ENCODE measurements around the gene S1PR4. TPM values are rescaled to one million over a fixed set of nuclear protein-coding genes. Genes with fewer than 3 reads are reported as not detected.
A peak's percentile ranks its signal among the peaks of the same experiment; 100 is the strongest.

Gene S1PR4
- total RNA-seq, 1 donor from 2014 or later, result not detected

DNA sequence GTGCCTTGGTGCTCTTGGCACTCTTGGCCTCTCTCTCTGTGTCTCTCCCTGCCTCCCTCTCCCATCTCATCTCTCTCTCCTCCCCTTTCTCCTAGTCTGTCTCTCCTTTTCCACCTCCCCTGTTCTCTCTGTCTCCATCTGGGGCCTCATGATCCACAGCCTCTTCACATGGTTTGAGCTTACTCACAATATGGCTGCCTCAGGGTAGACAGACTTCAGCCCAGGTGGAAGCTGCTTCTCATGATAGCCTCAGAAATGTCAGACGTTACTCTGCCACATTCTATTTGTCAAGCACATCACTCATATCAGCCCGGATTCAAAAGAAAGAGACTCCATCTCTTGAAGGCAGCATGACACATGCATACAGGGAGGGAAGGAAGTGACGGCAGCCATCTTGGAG is 18.4 kb upstream of the S1PR4 start:
- Mint-ChIP-seq H3K9me3 (peaks cover 4% of the 10 kb centered on the region), H3K36me3 (no peaks in the 10 kb centered on the region), H3K27ac (no peak overlapping the region), H3K4me3 (no peak overlapping the region), H3K4me1 (peaks cover 5% of the 10 kb centered on the region), H3K27me3 (ENCODE audit: low read depth) (peaks cover 17% of the 10 kb centered on the region)
- no peak for DNase-seq (ENCODE audit: low spot score in 2 of 2, unreplicated experiment in 2 of 2)
- TF ChIP-seq CTCF (IDR thresholded peaks at IDR 0.05; ENCODE audit: unreplicated experiment), result no peak

DNA sequence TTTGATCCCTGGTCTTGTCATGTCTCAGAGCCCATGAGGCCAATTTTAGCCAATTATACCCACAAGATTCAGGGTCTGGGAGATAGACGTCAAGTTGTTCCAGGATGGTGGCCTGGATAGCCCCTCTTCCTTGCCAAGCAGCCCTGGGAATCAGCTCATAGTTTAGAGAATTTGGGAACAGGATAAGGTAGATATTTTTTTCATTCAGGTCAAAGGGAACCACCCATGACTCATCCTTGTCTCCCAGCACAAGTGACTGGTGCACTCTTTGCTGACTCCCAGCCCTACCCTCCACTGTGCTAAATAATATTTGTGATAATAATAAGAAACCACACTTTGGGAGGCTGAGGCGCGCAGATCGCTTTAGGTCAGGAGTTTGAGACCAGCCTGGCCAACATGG is 17.1 kb upstream of the S1PR4 start:
- H3K4me3 Mint-ChIP-seq, result no peak overlapping the region
- no peak overlapping the region for H3K27ac Mint-ChIP-seq

DNA sequence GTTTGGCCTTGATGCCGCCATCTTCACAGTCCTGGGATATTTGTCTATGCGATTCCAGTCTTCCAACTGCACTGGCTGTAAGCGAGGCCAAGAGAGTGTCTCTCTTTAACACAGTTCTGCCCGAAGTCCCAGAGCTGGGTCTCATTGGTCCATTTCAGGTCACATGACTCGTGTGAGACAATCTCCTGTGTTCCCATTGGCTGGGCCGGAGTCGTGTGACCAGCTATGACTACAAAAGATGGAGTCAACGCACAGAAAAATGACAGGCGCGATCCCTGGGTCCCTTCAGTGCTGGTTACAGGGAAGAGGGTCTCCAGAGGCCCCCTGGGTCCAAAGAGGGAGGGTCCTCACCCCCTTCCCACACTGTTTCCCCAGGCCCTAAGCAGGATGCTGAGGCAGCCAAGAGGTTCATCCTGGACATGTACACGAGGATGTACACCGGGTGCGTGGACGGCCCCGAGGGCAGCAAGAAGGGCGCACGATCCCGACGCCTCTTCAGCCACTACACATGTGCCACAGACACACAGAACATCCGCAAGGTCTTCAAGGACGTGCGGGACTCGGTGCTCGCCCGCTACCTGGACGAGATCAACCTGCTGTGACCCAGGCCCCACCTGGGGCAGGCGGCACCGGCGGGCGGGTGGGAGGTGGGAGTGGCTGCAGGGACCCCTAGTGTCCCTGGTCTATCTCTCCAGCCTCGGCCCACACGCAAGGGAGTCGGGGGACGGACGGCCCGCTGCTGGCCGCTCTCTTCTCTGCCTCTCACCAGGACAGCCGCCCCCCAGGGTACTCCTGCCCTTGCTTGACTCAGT is 15.9 kb upstream of the S1PR4 start:
- TF ChIP-seq CTCF (IDR thresholded peaks at IDR 0.05; ENCODE audit: unreplicated experiment), result no peak
- H3K27me3 Mint-ChIP-seq (ENCODE audit: low read depth), result peaks cover 19% of the 10 kb centered on the region
- H3K9me3 Mint-ChIP-seq, result peaks cover 7% of the 10 kb centered on the region
- no peak overlapping the region for H3K4me3 Mint-ChIP-seq
- no peaks in the 10 kb centered on the region for H3K36me3 Mint-ChIP-seq
- H3K27ac Mint-ChIP-seq, result no peak overlapping the region
- H3K4me1 Mint-ChIP-seq, result peaks cover 5% of the 10 kb centered on the region
- no peak for DNase-seq (ENCODE audit: low spot score in 2 of 2, unreplicated experiment in 2 of 2)

More for the DNA sequence above, 17.1 kb upstream of the S1PR4 start:
- no peak for DNase-seq (ENCODE audit: low spot score in 2 of 2, unreplicated experiment in 2 of 2)
- Mint-ChIP-seq H3K9me3 (peaks cover 7% of the 10 kb centered on the region), H3K27me3 (ENCODE audit: low read depth) (peaks cover 23% of the 10 kb centered on the region), H3K36me3 (no peaks in the 10 kb centered on the region), H3K4me1 (peaks cover 5% of the 10 kb centered on the region)
- TF ChIP-seq CTCF (IDR thresholded peaks at IDR 0.05; ENCODE audit: unreplicated experiment), result no peak

DNA sequence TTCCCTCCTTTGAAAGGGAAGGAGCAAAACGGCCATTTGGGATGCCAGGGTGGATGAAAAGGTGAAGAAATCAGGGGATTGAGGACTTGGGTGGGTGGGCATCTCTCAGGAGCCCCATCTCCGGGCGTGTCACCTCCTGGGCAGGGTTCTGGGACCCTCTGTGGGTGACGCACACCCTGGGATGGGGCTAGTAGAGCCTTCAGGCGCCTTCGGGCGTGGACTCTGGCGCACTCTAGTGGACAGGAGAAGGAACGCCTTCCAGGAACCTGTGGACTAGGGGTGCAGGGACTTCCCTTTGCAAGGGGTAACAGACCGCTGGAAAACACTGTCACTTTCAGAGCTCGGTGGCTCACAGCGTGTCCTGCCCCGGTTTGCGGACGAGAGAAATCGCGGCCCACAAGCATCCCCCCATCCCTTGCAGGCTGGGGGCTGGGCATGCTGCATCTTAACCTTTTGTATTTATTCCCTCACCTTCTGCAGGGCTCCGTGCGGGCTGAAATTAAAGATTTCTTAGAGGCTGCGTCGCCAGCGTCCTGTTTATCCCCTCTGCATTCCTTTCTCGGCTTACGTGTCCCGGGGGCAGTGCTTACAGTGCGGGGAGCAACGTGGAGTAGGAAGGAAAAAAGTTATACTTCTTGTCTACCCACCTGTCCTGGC is 15.2 kb upstream of the S1PR4 start:
- peak; percentile 55 to 76 for DNase-seq (ENCODE audit: low spot score in 2 of 2, unreplicated experiment in 2 of 2)
- no peak overlapping the region for H3K27ac Mint-ChIP-seq
- peaks cover 5% of the 10 kb centered on the region for H3K4me1 Mint-ChIP-seq
- peaks cover 16% of the 10 kb centered on the region for H3K27me3 Mint-ChIP-seq (ENCODE audit: low read depth)
- no peaks in the 10 kb centered on the region for H3K36me3 Mint-ChIP-seq
- peaks cover 7% of the 10 kb centered on the region for H3K9me3 Mint-ChIP-seq
- peak; percentile 85 for TF ChIP-seq CTCF (IDR thresholded peaks at IDR 0.05; ENCODE audit: unreplicated experiment)
- H3K4me3 Mint-ChIP-seq, result peak overlapping the region; percentile 36

GRCh38 chr19:3163943-3164342 is 14.6 kb upstream of the S1PR4 start:
- peaks cover 5% of the 10 kb centered on the region for H3K4me1 Mint-ChIP-seq
- H3K36me3 Mint-ChIP-seq, result no peaks in the 10 kb centered on the region
- H3K4me3 Mint-ChIP-seq, result no peak overlapping the region
- TF ChIP-seq CTCF (IDR thresholded peaks at IDR 0.05; ENCODE audit: unreplicated experiment), result no peak
- H3K27me3 Mint-ChIP-seq (ENCODE audit: low read depth), result peaks cover 16% of the 10 kb centered on the region
- H3K27ac Mint-ChIP-seq, result no peak overlapping the region
- peaks cover 7% of the 10 kb centered on the region for H3K9me3 Mint-ChIP-seq
- no peak for DNase-seq (ENCODE audit: low spot score in 2 of 2, unreplicated experiment in 2 of 2)
